Nephron (organoid): Measurements from ENCODE around the gene UBAC2.

ENCODE experiments used
- H3K27ac Mint-ChIP-seq, 3 experiments: 2 replicates each; pipeline ENCODE4 v1.8.0; 2020; ENCODE audit warnings: mixed read lengths in 3 of 3, mild to moderate bottlenecking in 2 of 3, moderate library complexity in 1 of 3
- H3K27me3 Mint-ChIP-seq: 2 replicates; pipeline ENCODE4 v1.8.0; 2021; ENCODE audit warnings: low read depth, mild to moderate bottlenecking, moderate library complexity, mixed read lengths
- H3K36me3 Mint-ChIP-seq: 2 replicates; pipeline ENCODE4 v1.8.0; 2020; ENCODE audit warnings: low read depth, mixed read lengths
- H3K4me1 Mint-ChIP-seq: 2 replicates; pipeline ENCODE4 v1.8.0; 2020; ENCODE audit warnings: mixed read lengths
- H3K4me3 Mint-ChIP-seq, 3 experiments: 2 replicates each; pipeline ENCODE4 v1.8.0; 2020; ENCODE audit warnings: mild to moderate bottlenecking in 3 of 3, mixed read lengths in 3 of 3, moderate library complexity in 2 of 3
- H3K9me3 Mint-ChIP-seq: 2 replicates; pipeline ENCODE4 v1.8.0; 2020; ENCODE audit warnings: mixed read lengths
- CTCF ChIP-seq, 3 experiments: fragments of 200-600 bp; sonication (generic); IDR thresholded peaks; one replicate each; pipeline ENCODE4 v1.5.0; 2021; ENCODE audit warnings: antibody characterized with exemption in 3 of 3; ENCODE audit not compliant: unreplicated experiment in 3 of 3

Gene UBAC2

GRCh38 chr13:99190147-99190985, 10.3 kb upstream of the UBAC2 start:
- no peaks in the 10 kb centered on the region for H3K36me3 Mint-ChIP-seq
- H3K9me3 Mint-ChIP-seq = no peaks in the 10 kb centered on the region
- no peaks in the 10 kb centered on the region for H3K4me1 Mint-ChIP-seq
- H3K27me3 Mint-ChIP-seq = no peaks in the 10 kb centered on the region
- no peak for TF ChIP-seq CTCF (IDR thresholded peaks at IDR 0.05; ENCODE audit: unreplicated experiment in 3 of 3)
- H3K4me3 Mint-ChIP-seq = no peak overlapping the region
- no peak overlapping the region for H3K27ac Mint-ChIP-seq

- H3K27me3 Mint-ChIP-seq = no peaks in the 10 kb centered on the region
- peak overlapping the region in 2 of 3 experiments; percentile 35 to 83 for H3K27ac Mint-ChIP-seq
- no peak overlapping the region for H3K4me3 Mint-ChIP-seq
- no peaks in the 10 kb centered on the region for H3K36me3 Mint-ChIP-seq
- TF ChIP-seq CTCF (IDR thresholded peaks at IDR 0.05; ENCODE audit: unreplicated experiment in 3 of 3) = no peak
- no peaks in the 10 kb centered on the region for H3K9me3 Mint-ChIP-seq
- no peaks in the 10 kb centered on the region for H3K4me1 Mint-ChIP-seq
Measured at GRCh38 chr13:99191336-99191899, 9.2 kb upstream of the UBAC2 start.

GRCh38 chr13:99191900-99192399, 8.7 kb upstream of the UBAC2 start:
- H3K4me3 Mint-ChIP-seq = no peak overlapping the region
- H3K27me3 Mint-ChIP-seq = no peaks in the 10 kb centered on the region
- no peaks in the 10 kb centered on the region for H3K9me3 Mint-ChIP-seq
- no peaks in the 10 kb centered on the region for H3K36me3 Mint-ChIP-seq
- TF ChIP-seq CTCF (IDR thresholded peaks at IDR 0.05; ENCODE audit: unreplicated experiment in 3 of 3) = no peak
- no peaks in the 10 kb centered on the region for H3K4me1 Mint-ChIP-seq
- peak overlapping the region in 2 of 3 experiments; percentile 35 to 83 for H3K27ac Mint-ChIP-seq

GRCh38 chr13:99192480-99192879, 8.2 kb upstream of the UBAC2 start:
- no peak for TF ChIP-seq CTCF (IDR thresholded peaks at IDR 0.05; ENCODE audit: unreplicated experiment in 3 of 3)
- H3K4me1 Mint-ChIP-seq = no peaks in the 10 kb centered on the region
- H3K4me3 Mint-ChIP-seq = no peak overlapping the region
- no peaks in the 10 kb centered on the region for H3K9me3 Mint-ChIP-seq
- no peaks in the 10 kb centered on the region for H3K27me3 Mint-ChIP-seq
- no peaks in the 10 kb centered on the region for H3K36me3 Mint-ChIP-seq
- no peak overlapping the region for H3K27ac Mint-ChIP-seq

- no peak for TF ChIP-seq CTCF (IDR thresholded peaks at IDR 0.05; ENCODE audit: unreplicated experiment in 3 of 3)
- Mint-ChIP-seq H3K4me1 (no peaks in the 10 kb centered on the region), H3K9me3 (no peaks in the 10 kb centered on the region), H3K36me3 (no peaks in the 10 kb centered on the region), H3K27ac (no peak overlapping the region), H3K4me3 (no peak overlapping the region), H3K27me3 (no peaks in the 10 kb centered on the region)
Measured at GRCh38 chr13:99193152-99193551, 7.5 kb upstream of the UBAC2 start.
